NOMO-1 (cell line): ENCODE data around the gene STH.
"Not testable (repeated sequence)": the region's sequence is repeated elsewhere in the genome, so short reads cannot be mapped to it uniquely, and the experiment has no call there.

Experiments
- DNase-seq, 2 experiments: peaks; one replicate each; lab custom pipeline; 2025; ENCODE audit not compliant: unreplicated experiment in 2 of 2; lab: John Stamatoyannopoulos, UW

STH gene

GRCh38 chr17:45998987-45999899 is at the start of gene STH:
Gene STH, plus strand, starts transcription at chr17:45999250. Its CDS starts 30 bp downstream, at chr17:45999280.
- no peak for DNase-seq

- no peak for DNase-seq
Observed at GRCh38 chr17:45949755-45950320, 49.2 kb upstream of the STH start.

GRCh38 chr17:45950888-45951287 is 48.2 kb upstream of the STH start:
- DNase-seq, result no peak

- no peak for DNase-seq
Observed at GRCh38 chr17:45951403-45951802, 47.6 kb upstream of the STH start.

- DNase-seq, result no peak
Observed at GRCh38 chr17:45951941-45952340, 47.1 kb upstream of the STH start.

GRCh38 chr17:45952814-45953320 is 46.2 kb upstream of the STH start:
- DNase-seq, result no peak

GRCh38 chr17:45953561-45953960 is 45.5 kb upstream of the STH start:
- no peak for DNase-seq

GRCh38 chr17:45954914-45955313 is 44.1 kb upstream of the STH start:
- DNase-seq, result no peak

- DNase-seq, result no peak
Observed at GRCh38 chr17:45955326-45955725, 43.7 kb upstream of the STH start.

GRCh38 chr17:45956090-45956489 is 43.0 kb upstream of the STH start:
- DNase-seq, result no peak

- not testable (repeated sequence) for DNase-seq
Observed at GRCh38 chr17:45956746-45957145, 42.3 kb upstream of the STH start.

GRCh38 chr17:45958307-45958706 is 40.7 kb upstream of the STH start:
- no peak for DNase-seq

GRCh38 chr17:45958994-45959665 is 39.9 kb upstream of the STH start:
- DNase-seq, result no peak

GRCh38 chr17:45960311-45960710 is 38.7 kb upstream of the STH start:
- DNase-seq, result no peak

- no peak for DNase-seq
Observed at GRCh38 chr17:45961206-45961605, 37.8 kb upstream of the STH start.

- no peak for DNase-seq
Observed at GRCh38 chr17:45962221-45962972, 36.7 kb upstream of the STH start.

GRCh38 chr17:45963283-45963682 is 35.8 kb upstream of the STH start:
- DNase-seq, result no peak

GRCh38 chr17:45963889-45964288 is 35.2 kb upstream of the STH start:
- no peak for DNase-seq

- DNase-seq, result no peak
Observed at GRCh38 chr17:45964634-45965033, 34.4 kb upstream of the STH start.

- no peak for DNase-seq
Observed at GRCh38 chr17:45965812-45966211, 33.2 kb upstream of the STH start.
